Esophagus squamous epithelium (tissue), 4 donors: ENCODE results near the gene CNPY3.

Experiments used
- POLR2A ChIP-seq, 4 donors: fragments of 450-650 bp; IDR thresholded peaks; one replicate each; pipeline ENCODE4 v1.6.1; 2017; ENCODE audit warnings: antibody characterized with exemption in 4 of 4, mild to moderate bottlenecking in 4 of 4, moderate library complexity in 3 of 4
- TF ChIP-seq, protein P1 (sequence below), 6 experiments: fragments of 450-650 bp in 4 of 6; fragments of 200-600 bp in 2 of 6; sonication (generic) in 2 of 6; IDR thresholded peaks; one replicate each; pipeline ENCODE4 v1.5.1; 2016 to 2019; ENCODE audit warnings: antibody characterized with exemption in 6 of 6, mild to moderate bottlenecking in 4 of 6, moderate library complexity in 4 of 6

DNA sequence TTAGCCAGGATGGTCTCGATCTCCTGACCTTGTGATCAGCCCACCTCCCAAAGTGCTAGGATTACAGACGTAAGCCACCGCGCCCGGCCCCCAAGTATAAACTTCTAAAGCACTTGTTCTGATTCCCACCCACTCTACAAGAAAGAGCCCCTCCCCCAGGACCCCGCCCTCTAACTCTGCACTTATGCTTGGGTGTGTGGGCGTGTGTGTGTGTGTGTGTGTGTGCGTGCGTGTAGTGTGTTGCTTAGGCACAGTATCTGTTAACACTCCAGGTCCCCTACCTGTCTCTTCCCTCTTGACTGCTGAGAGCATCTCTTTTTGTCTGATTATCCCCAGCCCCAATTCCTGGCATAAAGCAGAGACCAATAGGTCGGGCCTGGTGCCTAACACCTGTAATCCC lies 19.4 kb upstream of the CNPY3 start:
- TF ChIP-seq, protein P1, sequence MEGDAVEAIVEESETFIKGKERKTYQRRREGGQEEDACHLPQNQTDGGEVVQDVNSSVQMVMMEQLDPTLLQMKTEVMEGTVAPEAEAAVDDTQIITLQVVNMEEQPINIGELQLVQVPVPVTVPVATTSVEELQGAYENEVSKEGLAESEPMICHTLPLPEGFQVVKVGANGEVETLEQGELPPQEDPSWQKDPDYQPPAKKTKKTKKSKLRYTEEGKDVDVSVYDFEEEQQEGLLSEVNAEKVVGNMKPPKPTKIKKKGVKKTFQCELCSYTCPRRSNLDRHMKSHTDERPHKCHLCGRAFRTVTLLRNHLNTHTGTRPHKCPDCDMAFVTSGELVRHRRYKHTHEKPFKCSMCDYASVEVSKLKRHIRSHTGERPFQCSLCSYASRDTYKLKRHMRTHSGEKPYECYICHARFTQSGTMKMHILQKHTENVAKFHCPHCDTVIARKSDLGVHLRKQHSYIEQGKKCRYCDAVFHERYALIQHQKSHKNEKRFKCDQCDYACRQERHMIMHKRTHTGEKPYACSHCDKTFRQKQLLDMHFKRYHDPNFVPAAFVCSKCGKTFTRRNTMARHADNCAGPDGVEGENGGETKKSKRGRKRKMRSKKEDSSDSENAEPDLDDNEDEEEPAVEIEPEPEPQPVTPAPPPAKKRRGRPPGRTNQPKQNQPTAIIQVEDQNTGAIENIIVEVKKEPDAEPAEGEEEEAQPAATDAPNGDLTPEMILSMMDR (IDR thresholded peaks at IDR 0.05), result no peak
- TF ChIP-seq POLR2A (IDR thresholded peaks at IDR 0.05), result no peak
